Stimulated activated CD4-positive, alpha-beta T cell treated with anti-CD3 and anti-CD28 coated beads, TNF-alpha, amount 100 ng/mL, for 48 hours (primary cell): ENCODE data around the gene FAM98C.
A peak's percentile ranks its signal among the peaks of the same experiment; 100 is the strongest.
"Not testable (repeated sequence)": the region's sequence is repeated elsewhere in the genome, so short reads cannot be mapped to it uniquely, and the experiment has no call there.

Experiments
- DNase-seq, 3 donors: peaks; one replicate each; pipeline ENCODE4 v3.0.0-alpha.2; 2020; ENCODE audit warnings: low read depth in 3 of 3

FAM98C gene

DNA sequence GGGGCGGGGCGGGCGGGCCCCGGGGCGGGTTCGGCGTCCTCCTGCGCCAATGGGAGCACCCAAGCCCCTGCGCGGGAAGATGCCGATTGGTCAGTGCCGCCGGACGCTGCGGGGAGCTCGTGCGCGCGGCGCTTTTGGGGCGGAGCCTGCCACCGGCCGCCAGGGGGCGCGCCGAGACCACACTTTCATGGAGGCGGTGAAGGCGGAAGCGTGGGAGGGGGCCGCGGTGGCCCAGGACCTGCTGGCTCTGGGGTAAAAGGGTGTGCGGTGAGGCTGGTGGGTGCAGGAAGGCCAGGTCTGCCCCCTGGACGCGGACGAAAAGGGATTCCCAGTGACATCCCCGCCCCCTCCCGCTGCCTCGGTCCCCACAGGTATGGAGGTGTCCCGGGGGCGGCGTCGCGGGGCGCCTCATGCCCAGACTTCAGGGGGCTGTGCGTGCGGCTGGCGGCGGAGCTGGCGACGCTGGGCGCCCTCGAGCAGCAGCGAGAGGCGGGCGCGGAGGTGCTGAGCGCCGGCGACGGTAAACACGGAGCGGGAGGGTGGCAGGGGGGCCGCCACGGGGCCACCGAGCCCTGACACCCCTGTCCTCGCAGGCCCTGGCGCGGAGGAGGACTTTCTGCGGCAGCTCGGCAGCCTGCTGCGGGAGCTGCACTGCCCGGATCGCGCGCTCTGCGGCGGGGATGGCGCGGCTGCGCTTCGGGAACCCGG, at the start of gene FAM98C:
Gene FAM98C, plus strand, starts transcription at position 127 of the 708 bp plus-strand sequence. Its CDS starts 61 bp downstream, at position 188.
- peak; percentile 95 to 96 (median 95) for DNase-seq

DNA sequence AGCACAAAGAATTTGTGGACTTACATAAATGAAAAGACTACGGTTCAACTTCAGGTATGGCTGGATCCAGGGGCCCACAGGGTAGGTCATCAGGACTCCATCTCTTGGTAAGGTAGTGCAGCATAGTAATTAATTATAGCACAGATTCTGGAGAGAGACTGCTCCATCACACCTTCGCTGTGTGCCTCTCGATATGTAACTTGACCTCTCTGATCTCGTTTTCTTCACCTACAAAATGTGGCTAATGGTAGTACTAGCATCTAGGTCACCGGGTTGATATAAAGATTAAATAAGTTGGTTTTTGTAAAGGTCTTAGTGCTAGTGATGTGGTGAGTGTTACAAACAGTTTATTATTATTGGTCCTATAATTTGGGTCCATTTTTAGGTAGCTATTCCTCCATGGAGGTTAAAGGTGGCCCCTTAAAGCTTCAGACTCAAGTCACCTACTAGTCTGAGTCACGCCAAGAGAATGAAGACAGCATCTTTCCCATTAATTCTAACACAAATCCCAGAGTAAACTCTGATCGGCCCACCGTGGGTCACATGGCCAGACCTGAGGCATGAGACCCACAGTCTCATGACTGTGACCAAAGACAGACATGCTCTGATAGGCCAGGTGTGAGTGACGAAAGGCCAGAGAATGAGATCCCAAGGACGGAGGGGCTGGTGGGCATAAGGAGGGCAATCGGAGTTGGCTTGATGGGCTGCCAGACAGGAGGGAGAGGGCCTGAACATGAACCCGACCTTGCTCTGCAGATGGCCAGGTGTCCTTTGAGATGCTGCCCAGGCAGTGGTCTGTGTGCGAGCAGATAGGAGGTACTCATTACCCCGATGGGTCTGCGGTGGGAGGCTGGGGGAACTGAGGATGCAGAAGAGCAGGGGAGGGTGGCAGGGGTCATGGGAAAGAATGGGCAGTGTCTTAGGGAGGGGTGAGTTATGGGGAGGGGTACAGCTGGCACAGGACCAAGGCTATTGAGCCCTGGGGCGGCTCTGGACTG, 46.9 kb upstream of the FAM98C start:
- no peak for DNase-seq

DNA sequence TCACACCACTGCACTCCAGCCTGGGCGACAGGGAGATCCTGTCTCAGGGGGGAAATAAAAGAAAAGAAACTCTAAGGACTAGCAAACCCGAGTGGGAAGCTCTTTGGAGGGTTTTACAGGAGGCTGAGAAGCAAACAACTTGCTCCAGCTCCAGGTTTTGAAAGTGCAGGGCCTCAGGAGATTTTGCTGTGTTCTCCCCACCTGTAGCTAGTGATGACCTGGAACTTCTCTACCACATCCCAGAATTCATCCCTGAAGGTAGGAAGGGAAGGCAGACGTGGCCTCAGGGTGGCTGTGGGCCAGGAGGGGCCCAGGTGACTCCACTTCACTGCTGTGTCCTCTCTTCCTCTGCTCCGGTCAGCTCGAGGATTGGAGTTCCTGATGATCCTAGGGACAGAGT, 44.8 kb upstream of the FAM98C start:
- no peak for DNase-seq

DNA sequence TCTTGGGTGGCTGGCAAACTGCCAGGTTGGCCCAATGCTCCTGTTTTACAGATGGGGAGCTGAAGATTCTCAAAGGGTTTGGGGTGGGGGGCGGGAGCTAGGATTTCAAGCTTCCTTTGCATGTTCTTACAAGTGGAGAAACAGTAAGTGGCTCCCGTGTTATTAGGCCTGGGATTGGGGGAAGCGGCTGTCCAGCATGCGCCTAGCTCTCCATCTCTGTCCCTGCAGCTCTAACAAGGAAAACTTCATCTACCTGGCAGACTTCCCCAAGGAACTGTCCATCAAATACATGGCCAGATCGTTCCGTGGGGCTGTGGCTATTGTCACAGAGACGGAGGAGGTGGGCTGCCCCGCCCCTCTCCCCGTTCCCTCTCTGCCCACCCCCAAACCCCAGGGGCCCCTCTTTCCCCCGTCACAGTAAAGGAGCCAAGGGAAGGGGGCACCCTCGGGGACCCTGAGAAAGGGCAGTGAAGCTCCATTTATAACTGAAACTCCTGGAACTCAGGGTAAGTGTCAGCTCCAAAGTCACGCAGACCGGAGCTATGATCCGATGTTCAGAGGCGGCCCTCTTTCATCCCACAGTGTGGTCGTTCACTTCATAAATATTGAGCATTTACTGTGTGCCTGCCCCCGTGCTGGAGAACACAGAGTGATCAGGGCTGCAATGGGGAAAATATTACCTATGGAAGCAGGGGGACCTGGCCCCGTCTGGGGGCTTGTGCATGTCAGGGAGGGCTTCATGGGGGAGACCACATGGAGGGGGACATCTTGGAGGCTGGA, 43.5 kb upstream of the FAM98C start:
- no peak for DNase-seq

DNA sequence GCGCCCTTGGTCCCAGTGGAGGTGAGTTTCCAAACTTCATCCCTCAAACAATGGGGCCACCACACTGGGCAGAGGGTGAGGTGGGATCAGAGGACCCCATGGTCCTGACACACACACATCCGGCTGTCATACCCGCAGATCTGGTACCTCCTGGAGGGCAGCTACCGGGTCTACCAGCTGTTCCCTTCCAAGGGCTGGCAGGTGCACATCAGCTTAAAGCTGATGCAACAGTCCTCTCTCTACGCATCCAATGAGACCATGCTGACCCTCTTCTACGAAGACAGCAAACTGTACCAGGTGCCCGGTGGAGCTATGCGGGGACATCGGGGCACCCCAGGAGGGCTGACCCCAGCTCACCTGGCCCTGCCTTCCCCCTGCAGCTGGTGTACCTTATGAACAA, 42.5 kb upstream of the FAM98C start:
- DNase-seq: no peak

DNA sequence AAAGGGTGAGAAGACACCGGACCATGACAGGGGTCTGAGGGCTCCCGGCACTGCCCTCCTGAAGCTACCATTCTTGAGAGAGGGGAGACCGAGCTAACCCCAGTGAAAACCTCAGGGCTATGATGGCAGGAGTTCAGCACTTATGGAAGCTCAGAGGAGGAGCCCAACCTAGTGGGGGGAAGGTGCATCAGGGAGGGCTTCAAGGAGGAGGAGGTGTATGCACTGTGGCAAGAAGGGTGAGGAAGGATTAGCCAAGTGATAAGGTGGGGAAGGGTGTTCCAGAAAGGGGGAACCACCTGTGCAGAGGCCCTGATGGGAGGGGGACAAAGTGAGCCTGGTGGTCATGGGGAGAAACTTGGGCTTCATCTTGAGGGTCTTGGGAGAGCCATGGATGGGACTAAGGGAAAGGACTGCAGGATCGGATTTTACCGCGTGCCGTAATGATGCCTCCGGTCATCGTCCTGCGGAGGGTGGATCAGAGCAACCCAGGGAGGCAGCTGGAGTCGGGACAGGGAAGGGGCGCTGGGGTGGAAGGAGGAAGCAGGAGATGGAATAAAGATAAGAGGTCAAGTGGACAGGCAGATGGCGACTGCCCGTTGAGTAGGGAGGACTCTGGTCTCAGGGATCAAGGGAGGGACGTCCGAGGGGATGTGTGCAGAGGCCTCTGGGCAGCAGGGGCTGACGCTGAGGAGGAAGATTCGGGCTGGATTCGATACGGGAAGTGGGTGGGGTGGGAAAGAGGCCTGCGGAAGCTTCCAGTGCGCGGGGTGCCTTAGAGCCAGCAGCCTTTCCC, 41.9 kb upstream of the FAM98C start:
- no peak for DNase-seq

DNA sequence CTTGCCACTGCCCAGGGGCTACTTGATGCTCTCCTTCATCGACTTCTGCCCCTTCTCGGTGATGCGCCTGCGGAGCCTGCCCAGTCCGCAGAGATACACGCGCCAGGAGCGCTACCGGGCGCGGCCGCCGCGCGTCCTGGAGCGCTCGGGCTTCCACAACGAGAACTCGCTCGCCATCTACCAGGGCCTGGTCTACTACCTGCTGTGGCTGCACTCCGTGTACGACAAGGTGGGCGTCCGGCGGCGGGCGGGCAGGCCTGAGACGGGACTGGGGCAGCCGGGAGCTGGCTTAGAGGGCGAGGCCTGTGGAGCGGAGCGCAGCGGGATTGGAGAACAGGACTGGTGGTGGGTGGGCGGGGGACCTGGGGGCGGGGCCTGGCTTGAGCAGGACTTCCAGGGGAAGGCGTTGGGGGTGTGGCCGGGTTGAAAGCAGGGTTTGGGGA, 41.2 kb upstream of the FAM98C start:
- peak; percentile 51 to 79 (median 57) for DNase-seq

DNA sequence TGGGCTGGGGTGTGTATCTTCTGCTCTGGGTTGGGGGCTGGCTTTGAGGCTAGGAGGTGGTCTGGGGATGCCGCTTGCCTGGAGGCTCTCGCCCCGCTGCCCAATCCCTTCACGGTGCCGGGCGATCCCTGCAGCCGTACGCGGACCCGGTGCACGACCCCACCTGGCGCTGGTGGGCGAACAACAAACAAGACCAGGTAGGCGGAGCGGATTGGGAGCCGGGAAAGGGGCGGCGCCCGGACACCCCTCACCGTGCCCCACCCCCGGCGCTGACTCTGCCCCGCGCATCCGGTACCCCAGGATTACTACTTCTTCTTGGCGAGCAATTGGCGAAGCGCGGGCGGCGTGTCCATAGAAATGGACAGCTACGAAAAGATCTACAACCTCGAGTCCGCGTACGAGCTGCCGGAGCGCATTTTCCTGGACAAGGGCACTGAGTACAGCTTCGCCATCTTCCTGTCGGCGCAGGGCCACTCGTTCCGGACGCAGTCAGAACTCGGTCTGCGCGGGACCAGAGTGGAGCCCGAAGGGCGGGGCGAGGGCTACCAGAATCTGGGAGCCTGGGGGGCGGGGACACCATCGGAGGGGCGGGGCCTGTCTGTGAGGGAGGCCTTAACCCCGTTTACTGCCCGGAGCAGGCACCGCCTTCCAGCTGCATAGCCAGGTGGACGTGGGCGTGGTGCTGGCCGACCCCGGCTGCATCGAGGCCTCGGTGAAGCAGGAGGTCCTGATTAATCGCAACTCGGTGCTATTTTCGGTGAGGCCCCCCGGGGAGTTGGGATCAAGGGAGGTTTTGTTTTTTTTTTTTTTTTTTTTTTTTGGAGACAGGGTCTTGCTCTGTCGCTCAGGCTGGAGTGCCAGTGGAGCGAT, 40.6 kb upstream of the FAM98C start:
- peak; percentile 75 to 94 (median 80) for DNase-seq

DNA sequence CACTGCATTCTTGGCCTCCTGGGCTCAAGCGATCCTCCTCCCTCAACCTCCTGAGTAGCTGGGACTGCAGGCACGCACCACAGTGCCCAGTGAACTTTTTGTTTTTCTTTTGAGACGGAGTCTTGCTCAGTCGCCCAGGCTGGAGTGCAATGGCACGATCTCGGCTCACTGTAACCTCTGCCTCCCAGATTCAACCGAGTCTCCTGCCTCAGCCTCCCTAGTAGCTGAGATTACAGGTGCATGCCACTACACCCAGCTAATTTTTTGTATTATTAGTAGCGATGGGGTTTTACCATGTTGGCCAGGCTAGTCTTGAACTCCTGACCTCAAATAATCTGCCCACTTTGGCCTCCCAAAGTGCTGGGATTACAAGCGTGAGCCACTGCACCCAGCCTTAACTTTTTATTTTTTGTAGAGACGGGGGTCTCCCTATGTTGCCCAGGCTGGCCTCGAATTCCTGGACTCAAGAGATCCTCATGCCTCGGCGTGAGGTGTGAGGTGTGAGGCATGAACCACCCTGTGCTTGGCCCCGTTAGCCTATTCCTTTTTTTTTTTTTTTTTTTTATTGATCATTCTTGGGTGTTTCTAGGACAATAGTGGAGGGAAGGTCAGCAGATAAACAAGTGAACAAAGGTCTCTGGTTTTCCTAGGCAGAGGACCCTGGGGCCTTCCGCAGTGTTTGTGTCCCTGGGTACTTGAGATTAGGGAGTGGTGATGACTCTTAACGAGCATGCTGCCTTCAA, 39.8 kb upstream of the FAM98C start:
- DNase-seq: not testable (repeated sequence)

DNA sequence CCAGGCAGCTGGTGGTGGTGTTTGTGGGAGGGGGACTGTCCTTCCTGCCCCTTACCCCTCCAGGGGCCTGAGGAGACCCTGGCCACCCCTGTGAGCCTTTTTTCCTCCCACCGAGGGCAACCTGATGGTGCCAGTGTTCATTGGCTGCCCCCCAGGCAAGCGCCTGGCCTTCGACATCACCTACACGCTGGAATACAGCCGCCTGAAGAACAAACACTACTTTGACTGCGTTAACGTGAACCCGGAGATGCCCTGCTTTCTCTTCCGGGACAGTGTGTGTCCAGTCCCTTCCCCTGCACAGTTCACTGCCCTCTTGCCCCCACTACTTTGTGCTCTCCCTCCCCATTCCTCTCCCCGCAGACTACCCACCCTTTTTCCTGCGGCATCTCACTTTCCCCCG, 35.9 kb upstream of the FAM98C start:
- DNase-seq: no peak

DNA sequence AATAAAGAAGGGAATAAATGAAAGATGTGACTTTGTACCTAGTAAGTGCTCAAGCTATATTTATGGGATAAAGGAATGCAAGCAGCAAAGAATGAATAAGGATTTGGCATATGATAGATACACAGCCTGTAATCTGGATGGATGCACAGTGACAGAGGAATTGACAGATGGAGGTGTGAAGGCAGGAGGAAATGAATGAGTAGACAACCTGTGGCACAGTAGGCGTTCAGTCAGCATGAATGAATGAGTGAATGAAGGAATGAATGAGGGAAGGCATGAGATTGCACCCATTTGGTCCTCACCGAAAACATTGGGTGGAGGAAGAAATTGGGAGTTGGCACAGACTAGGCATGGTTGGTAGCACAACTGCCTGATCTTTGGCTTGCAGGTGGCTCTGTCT, 33.3 kb upstream of the FAM98C start:
- DNase-seq: no peak

DNA sequence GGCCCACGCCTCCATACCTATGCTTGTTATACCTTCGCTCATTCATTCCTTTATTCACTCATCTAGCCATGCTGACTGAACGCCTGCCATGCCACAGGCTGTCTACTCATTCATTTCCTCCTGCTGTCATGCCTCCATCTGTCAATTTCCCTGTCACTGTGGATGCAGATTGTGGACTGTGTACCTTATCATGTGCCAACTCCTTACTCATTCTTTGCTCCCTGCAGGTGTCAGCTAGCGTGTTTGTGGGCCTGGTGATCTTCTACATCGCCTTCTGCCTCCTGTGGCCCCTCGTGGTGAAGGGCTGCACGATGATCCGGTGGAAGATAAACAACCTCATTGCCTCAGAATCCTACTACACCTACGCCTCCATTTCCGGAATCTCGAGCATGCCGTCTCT, 32.6 kb upstream of the FAM98C start:
- no peak for DNase-seq

DNA sequence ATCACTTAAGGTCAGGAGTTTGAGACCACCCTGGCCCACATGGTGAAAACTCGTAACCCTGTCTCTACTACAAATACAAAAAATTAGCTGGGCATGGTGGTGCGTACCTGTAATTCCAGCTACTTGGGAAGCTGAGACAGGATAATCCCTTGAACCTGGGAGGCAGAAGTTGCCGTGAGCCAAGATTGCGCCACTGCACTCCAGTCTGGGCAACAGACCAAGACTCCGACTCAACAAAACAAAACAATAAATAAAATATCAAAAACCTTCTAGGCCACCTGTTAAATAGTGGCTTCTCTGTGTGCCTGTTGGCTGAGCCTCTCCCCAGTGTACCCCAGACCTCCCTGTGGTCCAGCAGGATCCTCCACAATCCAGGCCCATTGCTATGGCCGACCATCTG, 31.8 kb upstream of the FAM98C start:
- no peak for DNase-seq

DNA sequence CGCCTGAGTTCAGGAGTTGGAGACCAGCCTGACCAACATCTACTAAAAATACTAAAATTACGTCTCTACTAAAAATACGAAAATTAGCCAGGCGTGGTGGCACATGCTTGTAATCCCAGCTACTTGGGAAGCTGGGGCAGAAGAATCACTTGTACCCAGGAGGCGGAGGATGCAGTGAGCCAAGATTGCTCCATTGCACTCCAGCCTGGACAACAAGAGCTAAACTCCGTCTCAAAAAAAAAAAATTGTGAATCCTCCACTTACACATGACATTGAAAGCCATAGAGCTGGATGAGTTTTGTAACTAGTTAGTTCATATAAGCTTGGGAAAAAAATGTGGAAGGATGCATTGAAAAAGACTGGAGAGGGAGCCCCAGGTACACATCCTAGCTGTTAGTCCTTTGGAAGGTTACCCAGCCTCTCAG, 29.0 kb upstream of the FAM98C start:
- DNase-seq: no peak

DNA sequence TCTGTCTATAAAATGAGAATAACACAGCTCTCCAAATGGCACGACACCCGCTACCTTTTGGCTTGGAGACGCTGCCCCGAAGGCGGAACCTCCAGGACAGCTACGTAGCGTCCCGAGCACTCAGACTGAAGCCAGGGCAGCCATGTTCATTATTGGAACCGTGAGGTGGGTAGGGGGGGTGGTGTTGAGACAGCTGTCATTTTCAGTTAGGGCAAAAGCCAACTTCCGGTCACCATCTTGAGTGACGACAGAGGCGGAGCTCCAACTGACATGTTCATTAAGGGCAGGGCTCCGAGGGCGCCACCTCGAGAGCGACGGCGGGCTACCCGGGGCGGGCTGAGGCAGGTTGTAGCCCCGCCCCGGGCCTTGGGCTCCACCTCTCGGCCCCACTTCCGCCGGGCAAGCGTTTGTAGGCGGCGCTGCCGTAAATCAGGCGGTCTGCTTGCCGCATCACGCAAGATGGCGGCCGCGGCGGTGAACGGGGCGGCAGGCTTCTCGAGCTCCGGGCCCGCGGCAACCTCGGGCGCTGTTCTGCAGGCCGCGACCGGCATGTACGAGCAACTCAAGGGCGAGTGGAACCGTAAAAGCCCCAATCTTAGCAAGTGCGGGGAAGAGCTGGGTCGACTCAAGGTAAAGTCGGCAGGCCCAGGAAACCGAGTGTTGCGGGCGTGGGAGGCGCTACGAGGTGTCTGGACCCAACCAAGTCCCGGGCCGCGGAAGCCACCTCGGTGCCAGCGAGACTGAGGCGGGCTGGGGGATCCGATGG, 28.4 kb upstream of the FAM98C start, which contains the start of gene PSMD8:
Gene PSMD8, plus strand, starts transcription at position 240 of the 766 bp plus-strand sequence. Its CDS starts 31 bp downstream, at position 271.
- peak; percentile 95 to 99 (median 96) for DNase-seq

DNA sequence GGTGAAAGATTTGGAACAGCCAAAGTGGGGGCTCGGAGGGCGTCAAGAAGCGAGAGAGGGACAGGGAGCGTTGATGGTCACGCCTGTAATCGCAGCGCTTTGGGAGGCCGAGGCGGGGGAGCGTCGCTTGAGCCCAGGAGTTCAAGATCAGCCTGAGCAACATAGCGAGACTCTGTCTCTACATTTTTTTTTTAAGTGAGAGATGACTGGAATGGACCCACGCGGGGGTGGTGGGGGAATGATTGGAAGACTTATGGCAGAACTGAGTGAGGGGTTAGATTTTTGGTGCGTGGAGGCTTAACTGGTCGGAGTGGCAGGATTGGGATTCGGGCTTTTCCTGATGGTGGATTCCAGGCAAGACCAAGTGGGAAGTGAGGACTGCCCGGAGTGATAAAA, 27.8 kb upstream of the FAM98C start:
- DNase-seq: no peak

DNA sequence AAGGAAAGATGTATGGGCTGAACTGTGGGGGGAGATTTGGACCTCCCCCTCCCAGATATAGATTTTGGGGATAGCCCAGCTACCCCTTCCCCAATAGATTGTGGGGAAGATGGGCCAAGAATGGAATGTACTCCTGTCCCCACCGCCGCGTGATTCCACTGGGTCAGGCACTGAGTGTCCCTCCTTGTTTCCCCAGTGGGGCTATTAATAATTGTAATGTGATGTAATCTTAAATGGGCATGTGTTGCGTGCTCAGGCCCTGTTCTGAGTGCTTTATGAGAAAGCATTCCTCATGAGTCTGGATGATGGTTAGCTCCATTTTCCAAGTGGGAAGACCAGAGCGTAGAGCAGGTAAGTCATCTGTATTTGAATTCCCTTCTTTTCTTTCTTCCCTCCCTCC, 27.1 kb upstream of the FAM98C start:
- DNase-seq: no peak

DNA sequence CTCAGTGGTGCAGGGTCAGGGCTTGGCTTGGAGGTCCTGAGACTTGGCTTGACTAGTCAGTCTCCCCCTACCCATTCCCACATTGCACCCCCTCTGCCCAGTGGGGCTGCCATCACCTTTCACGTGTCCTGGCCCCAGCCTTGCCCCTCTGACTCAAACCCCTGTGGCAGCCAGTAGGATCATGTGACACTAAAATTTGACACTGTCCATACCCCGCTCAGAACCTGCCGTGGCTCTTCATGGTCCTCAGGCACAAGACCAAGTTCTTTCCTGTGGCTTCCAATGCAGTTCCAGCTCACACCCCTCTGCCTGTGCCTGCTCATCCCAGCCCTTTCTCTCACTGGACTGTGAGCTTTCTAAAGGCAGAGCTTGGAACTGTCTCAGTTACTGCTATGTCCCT, 26.3 kb upstream of the FAM98C start:
- no peak for DNase-seq
